HepG2 (cell line): ENCODE data around the gene PRELID2. TPM values are rescaled to one million over a fixed set of nuclear protein-coding genes. Genes with fewer than 3 reads are reported as not detected.

Source experiments
- ATAC-seq: fragments of 200-7000 bp; cut with Tn5 transposase; 3 replicates; pipeline ENCODE4 v1.9.1; 2020; ENCODE audit warnings: mild to moderate bottlenecking, moderate library complexity
- BruUV-seq: library from RNA; stranded (reverse); fragments of 400-500 nt; replicated peaks from 2 replicates; lab custom pipeline; 2021; lab: Mats Ljungman, UMichigan
- CTCF ChIA-PET: fragments of 300-600 bp; formaldehyde crosslinking; extraction: SDS; loops from one replicate; lab custom pipeline; 2021; ENCODE audit warnings: low total read pairs, inconsistent platforms, low intra/inter-chr PET ratio; lab: Yijun Ruan, JAX
- POLR2A ChIA-PET: fragments of 350-600 bp; sonication (Branson Sonifier 250); formaldehyde crosslinking; loops from one replicate; lab custom pipeline; 2020; ENCODE audit warnings: antibody characterized with exemption, inconsistent platforms; lab: Yijun Ruan, JAX
- DNase-seq: peaks from one replicate; pipeline ENCODE4 v3.0.0-alpha.2; 2015; ENCODE audit warnings: low spot score
- FAIRE-seq: peaks from 3 replicates; lab custom pipeline; 2011; peaks lifted over from hg19 to GRCh38; lab: Jason Lieb, UNC
- H2AFZ ChIP-seq: one replicate; pipeline ENCODE4 v1.6.1; 2011; ENCODE audit warnings: low read length, inconsistent platforms
- H3K27ac ChIP-seq: fragments of 300-600 bp; 3 replicates; pipeline ENCODE4 v1.8.0; 2011; ENCODE audit warnings: mixed run types, mild to moderate bottlenecking, mixed read lengths, low read length, inconsistent platforms; ENCODE audit not compliant: insufficient read depth; ENCODE audit errors: extremely low read length
- H3K27me3 ChIP-seq, 2 experiments: fragments of 200-600 bp in 1 of 2; 2 replicates in 1 of 2; 3 replicates in 1 of 2; pipeline versions ENCODE4 v1.6.0 to v1.8.0; 2011; ENCODE audit warnings: low read length in 2 of 2, mild to moderate bottlenecking in 2 of 2, moderate library complexity in 2 of 2, inconsistent platforms in 1 of 2; ENCODE audit not compliant: insufficient read depth in 2 of 2, control insufficient read depth in 1 of 2
- H3K36me3 ChIP-seq, 2 experiments: fragments of 200-600 bp in 1 of 2; replicated peaks in 1 of 2; 2 replicates in 1 of 2; 3 replicates in 1 of 2; pipeline versions ENCODE4 v1.5.1 to v1.8.0; 2011; ENCODE audit warnings: low read length in 2 of 2, inconsistent platforms in 1 of 2; ENCODE audit not compliant: insufficient read depth in 2 of 2, control insufficient read depth in 1 of 2
- H3K4me1 ChIP-seq: 2 replicates; pipeline ENCODE4 v1.5.1; 2012; ENCODE audit warnings: low read length, inconsistent platforms; ENCODE audit not compliant: insufficient read depth
- H3K4me2 ChIP-seq: 2 replicates; pipeline ENCODE4 v1.6.0; 2011; ENCODE audit warnings: low read depth, low read length, inconsistent platforms
- H3K4me3 ChIP-seq, 3 experiments: fragments of 200-600 bp in 1 of 3; sonication (generic), shearing (Covaris generic) in 1 of 3; replicated peaks in 1 of 3; 2 replicates each; pipeline ENCODE4 v1.5.1; 2011 to 2016; ENCODE audit warnings: low read length in 3 of 3, inconsistent platforms in 2 of 3, low read depth in 2 of 3, mild to moderate bottlenecking in 2 of 3, control low read depth in 1 of 3, mixed read lengths in 1 of 3; ENCODE audit not compliant: insufficient read depth in 1 of 3
- H3K79me2 ChIP-seq: one replicate; pipeline ENCODE4 v1.6.1; 2011; ENCODE audit warnings: low read length, inconsistent platforms; ENCODE audit not compliant: insufficient read depth
- H3K9ac ChIP-seq: 2 replicates; pipeline ENCODE4 v1.6.0; 2011; ENCODE audit warnings: mild to moderate bottlenecking, low read depth, low read length, inconsistent platforms; ENCODE audit not compliant: insufficient read depth
- H3K9me3 ChIP-seq: 2 replicates; pipeline ENCODE4 v1.5.1; 2012; ENCODE audit warnings: mild to moderate bottlenecking, low read length
- H4K20me1 ChIP-seq: 2 replicates; pipeline ENCODE4 v1.6.0; 2011; ENCODE audit warnings: inconsistent platforms, mild to moderate bottlenecking, low read length, moderate library complexity; ENCODE audit not compliant: insufficient read depth
- FOSL1 ChIP-seq: sonication (generic); formaldehyde crosslinking; IDR thresholded peaks from 2 replicates; pipeline ENCODE4 v1.9.0; 2021; ENCODE audit warnings: missing genetic modification reagents, borderline replicate concordance
- FOSL2 ChIP-seq: sonication (generic); formaldehyde crosslinking; IDR thresholded peaks from 2 replicates; pipeline ENCODE4 v1.4.0; 2020; ENCODE audit warnings: missing genetic modification reagents
- JUNB ChIP-seq: sonication (generic); formaldehyde crosslinking; IDR thresholded peaks from 2 replicates; pipeline ENCODE4 v1.8.0; 2022; ENCODE audit warnings: missing genetic modification reagents, mild to moderate bottlenecking, borderline replicate concordance
- MAFK ChIP-seq, 2 experiments: IDR thresholded peaks in 1 of 2; conservative IDR thresholded peaks in 1 of 2; 2 replicates each; pipeline ENCODE4 v1.6.1; 2011; ENCODE audit warnings: improper control_type of control experiment in 2 of 2, low read length in 2 of 2
- TEAD2 ChIP-seq: sonication (generic); formaldehyde crosslinking; IDR thresholded peaks from 2 replicates; pipeline ENCODE4 v1.9.0; 2021; ENCODE audit warnings: missing genetic modification reagents
- ZNF253 ChIP-seq: sonication (generic); formaldehyde crosslinking; IDR thresholded peaks from 2 replicates; pipeline ENCODE4 v1.8.0; 2022; ENCODE audit warnings: mild to moderate bottlenecking, missing genetic modification reagents, borderline replicate concordance
- ZNF431 ChIP-seq: sonication (generic); formaldehyde crosslinking; IDR thresholded peaks from 2 replicates; pipeline ENCODE4 v1.9.0; 2022; ENCODE audit warnings: missing genetic modification reagents, low read depth, mild to moderate bottlenecking, borderline replicate concordance
- ZNF605 ChIP-seq: sonication (generic); formaldehyde crosslinking; IDR thresholded peaks from 2 replicates; pipeline ENCODE4 v1.8.0; 2022; ENCODE audit warnings: mild to moderate bottlenecking, missing genetic modification reagents
- WGBS: methylation state at CpG from one replicate; pipeline ENCODE4 v1.1.6; 2017; ENCODE audit warnings: low lambda C conversion rate; 5-methylcytosine and 5-hydroxymethylcytosine counted together
- in situ Hi-C: cut with HindIII; loops from 2 replicates; pipeline ENCODE4 v1.10.0; 2017; ENCODE audit warnings: low pct_unique_long_range_greater_than_20kb; ENCODE audit not compliant: extremely low pct_ligation_motif_present
- intact Hi-C: fragments of 100-400 bp; cut with micrococcal nuclease; formaldehyde crosslinking; loops from one replicate; pipeline ENCODE4 v1.10.0; 2022; ENCODE audit not compliant: unreplicated experiment
- polyA plus RNA-seq, 8 experiments: library from polyadenylated mRNA; depleted of rRNA in 3 of 8; stranded (reverse) in 7 of 8; unstranded in 1 of 8; fragments of >200 nt; fragmentation: Illumina TruSeq in 4 of 8; extraction: Trizol in 4 of 8; gene quantifications; 2 replicates each; pipeline versions ENCODE4 v1.2.1 to v1.2.3, GENCODE V29; 2011 to 2016; ENCODE audit warnings: low read depth in 4 of 8, missing spikeins in 1 of 8, mixed read lengths in 1 of 8; ENCODE audit not compliant: insufficient read depth in 1 of 8
- total RNA-seq, 5 experiments: library from RNA; depleted of rRNA; stranded (reverse); fragments of >200 nt; fragmentation: Illumina TruSeq; extraction: Trizol; gene quantifications; 2 replicates each; pipeline ENCODE4 v1.2.3, GENCODE V29; 2016; ENCODE audit warnings: low read depth in 1 of 5
- TF ChIP-seq, protein P1 (sequence below): sonication (generic); formaldehyde crosslinking; IDR thresholded peaks from 2 replicates; pipeline ENCODE4 v1.8.1; 2023; ENCODE audit warnings: mild to moderate bottlenecking, moderate library complexity, missing genetic modification reagents
- TF ChIP-seq, protein P2 (sequence below): IDR thresholded peaks from 2 replicates; pipeline ENCODE4 v1.4.0; 2020; ENCODE audit warnings: mild to moderate bottlenecking, missing genetic modification reagents

The PRELID2 gene
- total and polyA plus RNA-seq, 2 of the 13 experiments (the other 11 are each of a cell fraction or from before 2014, with no cell fraction given), result 10.0 to 22.9 TPM

DNA sequence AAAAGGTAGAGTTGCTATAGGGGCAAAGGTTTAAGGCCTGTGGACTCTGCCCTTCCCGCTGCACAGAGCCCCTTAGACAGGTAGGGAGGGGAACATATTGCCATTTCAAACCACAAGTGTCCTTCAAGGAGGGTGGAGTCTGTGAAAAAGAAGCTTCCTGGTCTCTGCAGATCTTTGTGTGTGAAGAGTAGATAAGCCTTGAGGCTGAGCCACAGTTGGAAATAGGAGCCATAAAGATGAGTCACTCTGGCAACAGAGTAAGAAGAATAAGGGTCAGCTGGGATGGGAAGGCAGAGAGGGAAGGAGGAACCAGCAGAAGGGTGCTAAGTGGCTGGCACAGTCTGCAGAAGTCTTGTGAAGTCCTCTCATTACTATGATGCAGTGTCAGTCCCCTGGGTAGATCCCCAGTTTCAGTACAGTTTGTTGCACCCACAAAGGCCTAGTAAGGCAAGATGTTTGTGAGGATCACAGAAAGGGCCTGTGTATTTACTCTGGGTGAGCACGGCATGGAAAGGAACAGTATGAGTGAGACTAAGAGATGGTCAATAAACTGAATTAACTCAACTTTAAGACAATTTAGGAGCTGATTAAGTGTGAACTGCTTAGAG, 19.6 kb upstream of the PRELID2 start:
- Histone ChIP-seq H3K79me2 (no peaks in the 10 kb centered on the region), H3K36me3 (no peaks in the 10 kb centered on the region), H3K9me3 (no peaks in the 10 kb centered on the region), H3K4me3 (peak overlapping the region in 2 of 3 experiments; percentile 12 to 57; a peak in 1 of 6 replicates), H3K4me1 (peaks cover 43% of the 10 kb centered on the region), H3K4me2 (peak overlapping the region; percentile 91), H4K20me1 (no peaks in the 10 kb centered on the region), H3K27ac (no peak overlapping the region), H3K9ac (no peak overlapping the region), H3K27me3 (no peaks in the 10 kb centered on the region), H2AFZ (no peak overlapping the region)
- intact Hi-C loops (loop anchor here (10.0 kb wide), 1 partner anchor 120 kb away; no protein-coding TSS in a partner anchor), in situ Hi-C loops (no loop called here)
- peak; percentile 38 for ATAC-seq
- TF ChIP-seq TEAD2 (CRISPR knock-in tag) (no peak), FOSL2 (peak; percentile 87), JUNB (CRISPR knock-in tag) (peak; percentile 32; the same call in 1 of the 2 replicates), ZNF431 (CRISPR knock-in tag) (no peak), ZNF605 (CRISPR knock-in tag) (0 out of 2 replicates have a peak, but pooled peaks have one; percentile 37), FOSL1 (CRISPR knock-in tag) (peak; percentile 35; the same call in 1 of the 2 replicates), MAFK (conservative IDR thresholded peaks at IDR 0.05 in 1 of 2, IDR thresholded peaks at IDR 0.05 in 1 of 2; ENCODE audit: low read length in 2 of 2) (no peak), ZNF253 (no peak)
- TF ChIP-seq, protein P1, sequence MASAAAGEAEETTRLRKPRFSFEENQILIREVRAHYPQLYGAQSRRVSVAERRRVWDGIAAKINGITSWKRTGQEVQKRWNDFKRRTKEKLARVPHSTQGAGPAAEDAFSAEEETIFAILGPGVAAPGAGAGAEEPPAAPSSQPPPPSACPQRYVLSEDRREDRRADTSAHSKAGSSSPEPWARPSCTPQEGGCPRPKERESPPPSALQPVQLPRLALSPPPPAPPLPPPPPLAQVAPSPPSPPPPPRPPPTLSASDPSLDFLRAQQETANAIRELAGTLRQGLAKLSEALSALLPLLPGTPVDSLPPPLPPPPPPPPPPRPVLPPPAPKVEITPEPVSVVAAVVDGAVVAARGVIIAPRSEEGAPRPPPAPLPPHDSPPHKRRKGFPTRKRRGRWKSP (CRISPR knock-in tag), result no peak
- TF ChIP-seq, protein P2, sequence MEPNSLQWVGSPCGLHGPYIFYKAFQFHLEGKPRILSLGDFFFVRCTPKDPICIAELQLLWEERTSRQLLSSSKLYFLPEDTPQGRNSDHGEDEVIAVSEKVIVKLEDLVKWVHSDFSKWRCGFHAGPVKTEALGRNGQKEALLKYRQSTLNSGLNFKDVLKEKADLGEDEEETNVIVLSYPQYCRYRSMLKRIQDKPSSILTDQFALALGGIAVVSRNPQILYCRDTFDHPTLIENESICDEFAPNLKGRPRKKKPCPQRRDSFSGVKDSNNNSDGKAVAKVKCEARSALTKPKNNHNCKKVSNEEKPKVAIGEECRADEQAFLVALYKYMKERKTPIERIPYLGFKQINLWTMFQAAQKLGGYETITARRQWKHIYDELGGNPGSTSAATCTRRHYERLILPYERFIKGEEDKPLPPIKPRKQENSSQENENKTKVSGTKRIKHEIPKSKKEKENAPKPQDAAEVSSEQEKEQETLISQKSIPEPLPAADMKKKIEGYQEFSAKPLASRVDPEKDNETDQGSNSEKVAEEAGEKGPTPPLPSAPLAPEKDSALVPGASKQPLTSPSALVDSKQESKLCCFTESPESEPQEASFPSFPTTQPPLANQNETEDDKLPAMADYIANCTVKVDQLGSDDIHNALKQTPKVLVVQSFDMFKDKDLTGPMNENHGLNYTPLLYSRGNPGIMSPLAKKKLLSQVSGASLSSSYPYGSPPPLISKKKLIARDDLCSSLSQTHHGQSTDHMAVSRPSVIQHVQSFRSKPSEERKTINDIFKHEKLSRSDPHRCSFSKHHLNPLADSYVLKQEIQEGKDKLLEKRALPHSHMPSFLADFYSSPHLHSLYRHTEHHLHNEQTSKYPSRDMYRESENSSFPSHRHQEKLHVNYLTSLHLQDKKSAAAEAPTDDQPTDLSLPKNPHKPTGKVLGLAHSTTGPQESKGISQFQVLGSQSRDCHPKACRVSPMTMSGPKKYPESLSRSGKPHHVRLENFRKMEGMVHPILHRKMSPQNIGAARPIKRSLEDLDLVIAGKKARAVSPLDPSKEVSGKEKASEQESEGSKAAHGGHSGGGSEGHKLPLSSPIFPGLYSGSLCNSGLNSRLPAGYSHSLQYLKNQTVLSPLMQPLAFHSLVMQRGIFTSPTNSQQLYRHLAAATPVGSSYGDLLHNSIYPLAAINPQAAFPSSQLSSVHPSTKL (CRISPR knock-in tag), result peak; percentile 30; the same call in 1 of the 2 replicates
- BruUV-seq, result no TSS peak
- peak; percentile 26 for FAIRE-seq
- 0% methylated on average over 2 of the region's 2 CpGs for WGBS
- CTCF ChIA-PET, result no interaction called here
- DNase-seq, result peak; percentile 23
- POLR2A ChIA-PET, result interaction anchor here (2.9 kb wide), 1 partner anchor 19 kb away, joined by 17 read pairs; the partner anchor contains the start of gene PRELID2
